ENCODE results near the gene OSMR. TPM values are rescaled to one million over a fixed set of nuclear protein-coding genes. Genes with fewer than 3 reads are reported as not detected.

Gene OSMR
- total and polyA plus RNA-seq, 2 donors from 2014 or later: 12.9 to 118 TPM

GRCh38 chr5:38870595-38870994 lies 24.8 kb downstream of the OSMR start:
- no peak for DNase-seq
- Histone ChIP-seq H3K27me3 (ENCODE audit: control insufficient read depth, insufficient read depth, low read length) (no peaks in the 10 kb centered on the region), H3K9me3 (ENCODE audit: control insufficient read depth in 2 of 3, insufficient read depth in 1 of 3, low read length in 3 of 3) (no peaks in the 10 kb centered on the region), H3K4me3 (ENCODE audit: low read length in 3 of 3) (no peak overlapping the region), H3K27ac (ENCODE audit: low read depth in 2 of 2, low read length in 2 of 2) (no peak overlapping the region), H3K9ac (ENCODE audit: low read length in 3 of 3) (no peak overlapping the region), H3K36me3 (ENCODE audit: control insufficient read depth in 2 of 3, insufficient read depth in 3 of 3, low read length in 3 of 3) (no peaks in the 10 kb centered on the region), H3K4me1 (ENCODE audit: control insufficient read depth in 2 of 3, insufficient read depth in 2 of 3, low read depth in 1 of 3, low read length in 3 of 3) (peaks cover 0 to 4% (median 2%) of the 10 kb centered on the region in 3 donors)
- TF ChIP-seq CTCF (IDR thresholded peaks at IDR 0.05; ENCODE audit: borderline replicate concordance, extremely low read depth, insufficient read depth): no peak
- no peak for FAIRE-seq
- intact Hi-C loops (cut with DNase I): no loop called here

- no peak overlapping the region for H3K27ac ChIP-seq (ENCODE audit: low read depth in 2 of 2, low read length in 2 of 2)
- H3K36me3 ChIP-seq (ENCODE audit: control insufficient read depth in 2 of 3, insufficient read depth in 3 of 3, low read length in 3 of 3): no peaks in the 10 kb centered on the region
- peaks cover 0 to 4% (median 2%) of the 10 kb centered on the region in 3 donors for H3K4me1 ChIP-seq (ENCODE audit: control insufficient read depth in 2 of 3, insufficient read depth in 2 of 3, low read depth in 1 of 3, low read length in 3 of 3)
- H3K9me3 ChIP-seq (ENCODE audit: control insufficient read depth in 2 of 3, insufficient read depth in 1 of 3, low read length in 3 of 3): no peaks in the 10 kb centered on the region
- no peak overlapping the region for H3K4me3 ChIP-seq (ENCODE audit: low read length in 3 of 3)
- no peak for FAIRE-seq
- DNase-seq: peak in 2 of 5 donors; percentile 76
- H3K27me3 ChIP-seq (ENCODE audit: control insufficient read depth, insufficient read depth, low read length): no peaks in the 10 kb centered on the region
- no peak for TF ChIP-seq CTCF (IDR thresholded peaks at IDR 0.05; ENCODE audit: borderline replicate concordance, extremely low read depth, insufficient read depth)
- intact Hi-C loops (cut with DNase I): no loop called here
- H3K9ac ChIP-seq (ENCODE audit: low read length in 3 of 3): no peak overlapping the region
Observed at GRCh38 chr5:38871058-38871605, 25.3 kb downstream of the OSMR start.

GRCh38 chr5:38871790-38872551 lies 26.2 kb downstream of the OSMR start:
- peaks cover 0 to 4% (median 4%) of the 10 kb centered on the region in 3 donors for H3K36me3 ChIP-seq (ENCODE audit: control insufficient read depth in 2 of 3, insufficient read depth in 3 of 3, low read length in 3 of 3)
- no peaks in the 10 kb centered on the region for H3K27me3 ChIP-seq (ENCODE audit: control insufficient read depth, insufficient read depth, low read length)
- no peak for TF ChIP-seq CTCF (IDR thresholded peaks at IDR 0.05; ENCODE audit: borderline replicate concordance, extremely low read depth, insufficient read depth)
- intact Hi-C loops (cut with DNase I): no loop called here
- FAIRE-seq (no peak), DNase-seq (no peak)
- H3K4me3 ChIP-seq (ENCODE audit: low read length in 3 of 3): no peak overlapping the region
- H3K9me3 ChIP-seq (ENCODE audit: control insufficient read depth in 2 of 3, insufficient read depth in 1 of 3, low read length in 3 of 3): no peaks in the 10 kb centered on the region
- H3K4me1 ChIP-seq (ENCODE audit: control insufficient read depth in 2 of 3, insufficient read depth in 2 of 3, low read depth in 1 of 3, low read length in 3 of 3): peaks cover 0 to 4% (median 2%) of the 10 kb centered on the region in 3 donors
- no peak overlapping the region for H3K27ac ChIP-seq (ENCODE audit: low read depth in 2 of 2, low read length in 2 of 2)
- H3K9ac ChIP-seq (ENCODE audit: low read length in 3 of 3): no peak overlapping the region
